Measurements from ENCODE around the gene DYSF. TPM values are rescaled to one million over a fixed set of nuclear protein-coding genes. Genes with fewer than 3 reads are reported as not detected.

DYSF gene
- total RNA-seq, 1 experiment from 2014 or later = 2.2 TPM

- no peak overlapping the region for H3K27ac Mint-ChIP-seq (ENCODE audit: unreplicated experiment)
- ChIA-PET POLR2A (no interaction called here), CTCF (no interaction called here)
- H3K4me3 Mint-ChIP-seq (ENCODE audit: unreplicated experiment) = no peak overlapping the region
- DNase-seq = no peak
- no peaks in the 10 kb centered on the region for H3K4me1 Mint-ChIP-seq (ENCODE audit: low read depth, unreplicated experiment)
- no peaks in the 10 kb centered on the region for H3K36me3 Mint-ChIP-seq (ENCODE audit: insufficient read depth, unreplicated experiment)
- Histone ChIP-seq H3K27me3 (replicated peaks; ENCODE audit: control insufficient read depth, insufficient read depth, low read length) (no peaks in the 10 kb centered on the region), H3K9me3 (no peaks in the 10 kb centered on the region), H3K4me1 (no peaks in the 10 kb centered on the region), H3K36me3 (ENCODE audit: control insufficient read depth, insufficient read depth, low read length) (no peaks in the 10 kb centered on the region), H3K4me3 (ENCODE audit: low read depth, low read length) (no peak overlapping the region)
- peaks cover 16% of the 10 kb centered on the region for H3K27me3 Mint-ChIP-seq (ENCODE audit: insufficient read depth, unreplicated experiment)
- intact Hi-C loops (cut with micrococcal nuclease; ENCODE audit: unreplicated experiment) = no loop called here
- BruUV-seq (replicated peaks) = no TSS peak
- TF ChIP-seq CTCF (IDR thresholded peaks at IDR 0.05; ENCODE audit: insufficient read depth in 1 of 2, low read depth in 1 of 2, low read length in 1 of 2, severe bottlenecking in 1 of 2, unreplicated experiment in 1 of 2) = no peak
- no peaks in the 10 kb centered on the region for H3K9me3 Mint-ChIP-seq (ENCODE audit: unreplicated experiment)
Measured at GRCh38 chr2:71595569-71595968, 142.2 kb downstream of the DYSF start.

DNA sequence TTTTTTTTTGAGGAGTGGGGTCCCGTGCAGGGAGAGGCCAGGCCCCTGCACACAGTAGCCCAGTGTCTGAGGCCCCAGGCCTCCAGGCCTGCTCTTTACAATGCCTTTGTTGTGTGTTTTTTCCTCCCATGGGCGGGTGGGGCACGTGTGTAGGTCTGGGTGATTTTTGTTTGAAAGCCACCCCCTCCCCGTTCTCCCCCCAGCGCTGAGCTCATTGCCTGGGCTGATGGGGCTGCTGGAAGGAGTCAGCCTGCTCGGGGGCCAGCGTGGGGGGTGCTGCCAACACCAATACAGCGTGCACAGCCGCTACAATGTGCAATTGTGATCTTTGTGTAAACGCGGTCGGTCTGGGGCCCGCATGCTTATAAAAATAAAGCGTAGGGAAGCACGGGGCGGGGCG lies 142.7 kb downstream of the DYSF start:
- H3K9me3 ChIP-seq = no peaks in the 10 kb centered on the region
- no peak overlapping the region for H3K4me3 ChIP-seq (ENCODE audit: low read depth, low read length)
- no peaks in the 10 kb centered on the region for H3K4me1 ChIP-seq
- ChIA-PET POLR2A (no interaction called here), CTCF (no interaction called here)
- intact Hi-C loops (cut with micrococcal nuclease; ENCODE audit: unreplicated experiment) = no loop called here
- no TSS peak for BruUV-seq (replicated peaks)
- Mint-ChIP-seq H3K27ac (ENCODE audit: unreplicated experiment) (no peak overlapping the region), H3K27me3 (ENCODE audit: insufficient read depth, unreplicated experiment) (peaks cover 12% of the 10 kb centered on the region), H3K4me3 (ENCODE audit: unreplicated experiment) (no peak overlapping the region), H3K9me3 (ENCODE audit: unreplicated experiment) (no peaks in the 10 kb centered on the region), H3K36me3 (ENCODE audit: insufficient read depth, unreplicated experiment) (no peaks in the 10 kb centered on the region), H3K4me1 (ENCODE audit: low read depth, unreplicated experiment) (no peaks in the 10 kb centered on the region)
- no peak for DNase-seq
- TF ChIP-seq CTCF (IDR thresholded peaks at IDR 0.05; ENCODE audit: insufficient read depth in 1 of 2, low read depth in 1 of 2, low read length in 1 of 2, severe bottlenecking in 1 of 2, unreplicated experiment in 1 of 2) = no peak
- H3K27me3 ChIP-seq (replicated peaks; ENCODE audit: control insufficient read depth, insufficient read depth, low read length) = no peaks in the 10 kb centered on the region
- H3K36me3 ChIP-seq (ENCODE audit: control insufficient read depth, insufficient read depth, low read length) = no peaks in the 10 kb centered on the region

DNA sequence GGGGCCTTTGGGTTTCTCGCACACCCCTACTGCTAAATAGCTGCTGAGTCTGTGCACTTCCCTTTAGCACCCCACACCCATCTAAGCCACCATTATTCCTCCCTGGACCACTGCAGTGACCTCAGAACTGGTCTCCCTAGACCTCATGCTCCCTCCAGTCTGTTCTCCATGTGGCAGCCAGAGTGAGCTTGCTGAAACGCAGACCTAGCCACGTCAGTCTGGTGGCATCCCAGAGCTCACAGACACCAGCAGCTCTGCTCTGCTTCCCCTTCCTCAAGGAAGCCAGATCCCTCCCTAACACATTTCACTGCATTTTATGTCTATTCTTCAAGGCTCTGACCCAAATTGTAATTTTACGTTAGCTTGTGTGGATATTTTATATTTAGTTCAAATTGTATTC lies 144.4 kb downstream of the DYSF start:
- no peaks in the 10 kb centered on the region for H3K9me3 Mint-ChIP-seq (ENCODE audit: unreplicated experiment)
- no peak overlapping the region for H3K27ac Mint-ChIP-seq (ENCODE audit: unreplicated experiment)

More for the DNA sequence above, 144.4 kb downstream of the DYSF start:
- H3K4me1 ChIP-seq = no peaks in the 10 kb centered on the region
- no TSS peak for BruUV-seq (replicated peaks)
- no peaks in the 10 kb centered on the region for H3K9me3 ChIP-seq
- Mint-ChIP-seq H3K4me3 (ENCODE audit: unreplicated experiment) (no peak overlapping the region), H3K27me3 (ENCODE audit: insufficient read depth, unreplicated experiment) (peaks cover 16% of the 10 kb centered on the region), H3K36me3 (ENCODE audit: insufficient read depth, unreplicated experiment) (no peaks in the 10 kb centered on the region), H3K4me1 (ENCODE audit: low read depth, unreplicated experiment) (no peaks in the 10 kb centered on the region)
- intact Hi-C loops (cut with micrococcal nuclease; ENCODE audit: unreplicated experiment) = no loop called here
- no peak for DNase-seq
- no peak for TF ChIP-seq CTCF (IDR thresholded peaks at IDR 0.05; ENCODE audit: insufficient read depth in 1 of 2, low read depth in 1 of 2, low read length in 1 of 2, severe bottlenecking in 1 of 2, unreplicated experiment in 1 of 2)
- H3K4me3 ChIP-seq (ENCODE audit: low read depth, low read length) = no peak overlapping the region
- CTCF ChIA-PET = no interaction called here
- POLR2A ChIA-PET = no interaction called here
- no peaks in the 10 kb centered on the region for H3K36me3 ChIP-seq (ENCODE audit: control insufficient read depth, insufficient read depth, low read length)
- no peaks in the 10 kb centered on the region for H3K27me3 ChIP-seq (replicated peaks; ENCODE audit: control insufficient read depth, insufficient read depth, low read length)

Measured in Caco-2 (cell line).